ENCODE results near the gene TFDP1.

TFDP1 gene

DNA sequence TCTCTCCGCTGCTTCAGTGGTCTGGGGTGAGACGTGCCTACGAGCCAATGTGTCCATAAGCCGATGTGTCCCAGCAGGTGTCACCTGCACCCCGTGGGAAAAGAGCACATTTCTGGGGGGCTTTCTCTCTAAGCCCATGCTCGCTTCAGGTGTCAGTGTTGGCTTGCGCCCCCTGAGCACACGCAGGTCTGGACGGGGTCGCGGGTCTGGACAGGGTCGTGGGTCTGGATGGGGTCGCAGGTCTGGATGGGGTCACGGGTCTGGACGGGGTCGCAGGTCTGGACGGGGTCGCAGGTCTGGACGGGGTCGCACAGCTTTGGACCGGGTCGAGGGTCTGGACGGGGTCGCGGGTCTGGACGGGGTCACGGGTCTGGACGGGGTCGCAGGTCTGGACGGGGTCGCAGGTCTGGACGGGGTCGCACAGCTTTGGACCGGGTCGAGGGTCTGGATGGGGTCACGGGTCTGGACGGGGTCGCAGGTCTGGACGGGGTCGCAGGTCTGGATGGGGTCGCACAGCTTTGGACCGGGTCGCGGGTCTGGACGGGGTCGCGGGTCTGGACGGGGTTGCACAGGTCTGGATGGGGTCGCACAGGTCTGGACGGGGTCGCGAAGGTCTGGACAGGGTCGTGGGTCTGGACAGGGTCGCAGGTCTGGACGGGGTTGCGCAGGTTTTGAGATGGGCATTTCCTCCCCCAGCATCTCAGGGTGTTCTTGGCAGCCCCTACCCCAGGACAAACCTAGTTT, 24.5 kb upstream of the TFDP1 start:
- no peak for TF ChIP-seq CTCF (conservative IDR thresholded peaks at IDR 0.05; ENCODE audit: low read depth, low read length)
- no peak overlapping the region for H3K9ac ChIP-seq
- H3K27me3 ChIP-seq (ENCODE audit: insufficient read depth, low read depth), result no peaks in the 10 kb centered on the region
- H4K20me1 ChIP-seq (ENCODE audit: insufficient read depth), result no peaks in the 10 kb centered on the region
- H3K4me2 ChIP-seq, result no peak overlapping the region
- no peak overlapping the region for H2AFZ ChIP-seq (ENCODE audit: low read depth)
- no peak overlapping the region for H3K4me3 ChIP-seq (IDR thresholded peaks at IDR 0.05; ENCODE audit: insufficient read depth, low read depth, low read length)
- H3K79me2 ChIP-seq (ENCODE audit: insufficient read depth, low read depth), result no peaks in the 10 kb centered on the region
- H3K36me3 ChIP-seq (ENCODE audit: insufficient read depth), result no peaks in the 10 kb centered on the region
- H3K4me1 ChIP-seq (ENCODE audit: low read depth, poor library complexity, severe bottlenecking), result no peaks in the 10 kb centered on the region
- H3K27ac ChIP-seq, result no peak overlapping the region

DNA sequence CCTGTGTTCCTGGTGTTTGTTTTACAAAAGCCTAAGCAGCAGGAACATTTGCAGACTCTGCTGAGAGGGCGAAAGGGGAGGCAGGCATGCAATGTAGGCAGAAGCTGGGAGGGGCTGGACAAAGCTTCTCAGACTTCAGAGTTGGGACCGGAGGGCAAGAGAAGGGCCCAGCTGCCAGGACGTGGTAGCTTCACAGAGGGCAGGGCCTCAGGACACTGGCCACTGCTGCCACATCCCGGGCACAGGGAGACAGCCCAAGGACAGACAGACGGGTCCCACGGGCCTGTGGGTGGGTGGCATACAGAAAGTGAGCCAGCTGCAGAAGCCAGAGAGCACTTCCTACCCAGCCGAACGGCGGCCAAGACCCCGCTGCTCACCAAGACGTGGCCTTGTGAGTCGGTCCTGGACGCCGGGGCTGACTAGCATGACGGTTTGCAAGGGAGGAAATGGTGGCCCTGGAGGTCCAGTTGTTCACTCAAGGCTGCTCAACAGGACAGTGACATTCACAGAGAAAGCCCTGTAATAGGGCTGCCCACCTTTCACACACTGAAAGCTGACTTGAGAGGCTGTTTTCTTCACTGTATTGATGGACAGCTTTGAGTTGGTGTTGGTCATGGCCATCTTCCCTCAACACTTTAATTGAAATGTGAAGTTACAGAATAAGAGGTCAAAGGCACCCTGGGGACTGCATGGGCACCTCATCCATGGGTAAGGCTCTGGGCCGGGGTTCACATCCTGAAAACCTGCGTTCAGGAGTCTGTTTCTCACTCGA, 23.7 kb upstream of the TFDP1 start:
- Histone ChIP-seq H3K4me3 (IDR thresholded peaks at IDR 0.05; ENCODE audit: insufficient read depth, low read depth, low read length) (no peak overlapping the region), H3K4me2 (no peak overlapping the region), H3K9ac (no peak overlapping the region), H3K79me2 (ENCODE audit: insufficient read depth, low read depth) (no peaks in the 10 kb centered on the region), H3K4me1 (ENCODE audit: low read depth, poor library complexity, severe bottlenecking) (no peaks in the 10 kb centered on the region), H3K36me3 (ENCODE audit: insufficient read depth) (no peaks in the 10 kb centered on the region), H4K20me1 (ENCODE audit: insufficient read depth) (no peaks in the 10 kb centered on the region), H2AFZ (ENCODE audit: low read depth) (no peak overlapping the region), H3K27me3 (ENCODE audit: insufficient read depth, low read depth) (no peaks in the 10 kb centered on the region), H3K27ac (no peak overlapping the region)
- TF ChIP-seq CTCF (conservative IDR thresholded peaks at IDR 0.05; ENCODE audit: low read depth, low read length), result no peak

GRCh38 chr13:113561417-113562084, 23.0 kb upstream of the TFDP1 start:
- H3K36me3 ChIP-seq (ENCODE audit: insufficient read depth), result no peaks in the 10 kb centered on the region
- no peaks in the 10 kb centered on the region for H3K4me1 ChIP-seq (ENCODE audit: low read depth, poor library complexity, severe bottlenecking)
- no peaks in the 10 kb centered on the region for H3K27me3 ChIP-seq (ENCODE audit: insufficient read depth, low read depth)
- TF ChIP-seq CTCF (conservative IDR thresholded peaks at IDR 0.05; ENCODE audit: low read depth, low read length), result no peak
- no peak overlapping the region for H3K9ac ChIP-seq
- no peak overlapping the region for H3K27ac ChIP-seq
- no peaks in the 10 kb centered on the region for H3K79me2 ChIP-seq (ENCODE audit: insufficient read depth, low read depth)
- no peaks in the 10 kb centered on the region for H4K20me1 ChIP-seq (ENCODE audit: insufficient read depth)
- no peak overlapping the region for H3K4me2 ChIP-seq
- H3K4me3 ChIP-seq (IDR thresholded peaks at IDR 0.05; ENCODE audit: insufficient read depth, low read depth, low read length), result no peak overlapping the region
- no peak overlapping the region for H2AFZ ChIP-seq (ENCODE audit: low read depth)

DNA sequence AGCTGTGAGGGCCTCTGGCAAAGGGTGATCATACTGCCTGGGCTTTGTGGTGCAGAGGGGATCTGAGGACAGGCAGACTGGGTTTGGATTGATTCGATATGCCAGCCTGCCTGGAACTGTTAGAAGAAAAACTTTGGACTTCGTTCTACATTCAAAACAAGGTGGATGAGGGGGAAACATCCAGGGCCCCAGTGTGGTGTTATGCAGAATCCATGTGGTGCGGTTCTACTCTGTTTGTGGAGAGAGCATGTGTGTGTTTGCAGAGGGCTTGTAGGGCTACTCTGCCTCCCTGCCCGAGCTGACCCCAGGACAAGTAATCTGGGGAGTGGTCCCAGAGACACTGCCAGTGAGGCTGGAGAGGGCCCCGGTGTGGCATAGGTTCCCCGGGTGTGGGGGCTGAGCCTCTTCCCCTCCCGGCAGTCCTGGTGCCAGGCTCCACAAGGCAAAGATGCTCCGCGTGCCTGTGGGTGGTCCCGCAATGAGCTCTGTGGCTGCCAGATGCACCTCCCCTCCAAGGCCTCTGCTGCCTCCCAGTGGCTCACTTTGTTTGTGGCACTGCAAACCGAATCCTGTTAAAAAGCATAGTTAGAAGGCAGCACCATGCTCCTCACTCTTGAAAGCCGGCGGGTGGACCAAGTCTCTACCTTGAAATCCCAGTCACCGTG, 22.3 kb upstream of the TFDP1 start:
- Histone ChIP-seq H3K4me3 (IDR thresholded peaks at IDR 0.05; ENCODE audit: insufficient read depth, low read depth, low read length) (no peak overlapping the region), H3K79me2 (ENCODE audit: insufficient read depth, low read depth) (no peaks in the 10 kb centered on the region), H3K4me1 (ENCODE audit: low read depth, poor library complexity, severe bottlenecking) (no peaks in the 10 kb centered on the region), H2AFZ (ENCODE audit: low read depth) (no peak overlapping the region), H3K4me2 (peak overlapping the region; percentile 8; the same call in 1 of the 2 replicates), H4K20me1 (ENCODE audit: insufficient read depth) (no peaks in the 10 kb centered on the region), H3K36me3 (ENCODE audit: insufficient read depth) (no peaks in the 10 kb centered on the region), H3K27me3 (ENCODE audit: insufficient read depth, low read depth) (no peaks in the 10 kb centered on the region), H3K9ac (no peak overlapping the region), H3K27ac (no peak overlapping the region)
- peak; percentile 57 for TF ChIP-seq CTCF (conservative IDR thresholded peaks at IDR 0.05; ENCODE audit: low read depth, low read length)

All from KMS-11 (cell line).